ENCODE data around the gene BICDL1.

The BICDL1 gene

GRCh38 chr12:120055231-120056000 is 66.4 kb downstream of the BICDL1 start:
- DNase-seq, result no peak

- DNase-seq, result no peak
These were observed 67.7 kb downstream of the BICDL1 start for GRCh38 chr12:120056739-120057138.

GRCh38 chr12:120060196-120060595 is 71.2 kb downstream of the BICDL1 start:
- DNase-seq, result no peak

- no peak for DNase-seq
These were observed 71.7 kb downstream of the BICDL1 start for GRCh38 chr12:120060717-120061116.

- DNase-seq, result no peak
These were observed 72.7 kb downstream of the BICDL1 start for GRCh38 chr12:120061575-120062214.

GRCh38 chr12:120062976-120063579 is 74.0 kb downstream of the BICDL1 start:
- DNase-seq, result no peak

- no peak for DNase-seq
These were observed 75.3 kb downstream of the BICDL1 start for GRCh38 chr12:120064054-120064940.

GRCh38 chr12:120065472-120065871 is 76.4 kb downstream of the BICDL1 start:
- DNase-seq, result no peak

- DNase-seq, result no peak
These were observed 77.3 kb downstream of the BICDL1 start for GRCh38 chr12:120066341-120066740.

- no peak for DNase-seq
These were observed 78.2 kb downstream of the BICDL1 start for GRCh38 chr12:120067084-120067869.

GRCh38 chr12:120067901-120068300 is 78.9 kb downstream of the BICDL1 start:
- DNase-seq, result no peak

GRCh38 chr12:120069278-120069677 is 80.2 kb downstream of the BICDL1 start:
- DNase-seq, result no peak

- DNase-seq, result no peak
These were observed 82.5 kb downstream of the BICDL1 start for GRCh38 chr12:120071493-120072020.

GRCh38 chr12:120072472-120073249 is 83.6 kb downstream of the BICDL1 start:
- DNase-seq, result no peak

- DNase-seq, result no peak
These were observed 86.1 kb downstream of the BICDL1 start for GRCh38 chr12:120075034-120075616.

GRCh38 chr12:120076651-120077050 is 87.6 kb downstream of the BICDL1 start:
- no peak for DNase-seq

GRCh38 chr12:120077260-120077659 is 88.2 kb downstream of the BICDL1 start:
- DNase-seq, result no peak

- no peak for DNase-seq
These were observed 89.8 kb downstream of the BICDL1 start for GRCh38 chr12:120078868-120079267.

GRCh38 chr12:120079411-120080400 is 90.7 kb downstream of the BICDL1 start:
- DNase-seq, result no peak
